ENCODE measurements around the gene POP4. TPM values are rescaled to one million over a fixed set of nuclear protein-coding genes. Genes with fewer than 3 reads are reported as not detected.
A peak's percentile ranks its signal among the peaks of the same experiment; 100 is the strongest.

POP4 gene
- total and polyA plus RNA-seq, 2 of the 8 experiments (the other 6 are each of a cell fraction or from before 2014, with no cell fraction given), result 29.1 to 41.5 TPM

DNA sequence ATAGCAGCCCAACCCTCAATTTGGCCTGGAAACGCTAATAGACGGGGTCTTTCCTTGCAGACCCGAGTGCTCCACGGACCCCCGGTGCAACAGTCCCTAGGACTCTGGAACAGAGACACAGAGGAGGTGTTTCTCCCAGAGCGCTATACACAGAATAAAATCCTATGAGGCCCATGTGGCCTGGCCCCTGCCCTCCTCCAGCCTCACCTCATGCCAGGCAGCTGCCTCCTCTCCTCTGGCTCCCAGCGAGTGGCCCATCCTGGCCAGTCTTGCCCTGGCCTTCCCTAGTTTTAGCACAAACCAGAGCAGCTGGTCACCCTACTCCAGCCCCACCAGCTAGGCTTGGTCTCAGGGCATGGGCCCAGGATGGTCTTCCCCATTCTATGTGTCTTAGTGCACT is 20.3 kb downstream of the POP4 start:
- H3K9ac ChIP-seq (replicated peaks in 1 of 4; ENCODE audit: extremely low read depth in 1 of 4, low read depth in 3 of 4, low read length in 3 of 4), result no peak overlapping the region
- no peak overlapping the region for H3K56ac ChIP-seq (replicated peaks; ENCODE audit: insufficient read length, low read depth, low read length)
- ChIA-PET POLR2A (ENCODE audit: partially characterized antibody) (interaction anchor here (1.8 kb wide), 1 partner anchor 10 kb away, joined by 8 read pairs; no protein-coding TSS in a partner anchor), CTCF (ENCODE audit: partially characterized antibody) (interaction anchor here (1.3 to 12.2 kb wide), 6 partner anchors 8 to 90 kb away, joined by 3 to 109 read pairs (median 10); partner anchors contain the start of genes PLEKHF1 and POP4)
- H4K5ac ChIP-seq (ENCODE audit: insufficient read length, low read depth, low read length), result no peak overlapping the region
- H2BK15ac ChIP-seq (ENCODE audit: low read length), result no peak overlapping the region
- no peaks in the 10 kb centered on the region for H3K23me2 ChIP-seq (ENCODE audit: low read depth, low read length)
- H4K91ac ChIP-seq (replicated peaks; ENCODE audit: insufficient read length, low read length), result no peak overlapping the region
- H4K20me1 ChIP-seq (replicated peaks in 1 of 2; ENCODE audit: control insufficient read depth in 1 of 2, insufficient read depth in 2 of 2, low read length in 2 of 2), result no peaks in the 10 kb centered on the region
- H3K9me3 ChIP-seq (ENCODE audit: insufficient read depth in 2 of 2, low read depth in 1 of 2, low read length in 1 of 2), result no peaks in the 10 kb centered on the region
- H4K8ac ChIP-seq (ENCODE audit: extremely low read depth, insufficient read depth, low read length), result no peak overlapping the region
- H2BK20ac ChIP-seq (ENCODE audit: low read length), result peak overlapping the region; percentile 13; the same call in 1 of the 2 replicates
- no peak overlapping the region for H3K18ac ChIP-seq (ENCODE audit: extremely low read depth, low read length)
- peak overlapping the region; percentile 61 for H2BK120ac ChIP-seq (replicated peaks; ENCODE audit: low read depth, low read length)
- H3K79me2 ChIP-seq (ENCODE audit: control insufficient read depth in 1 of 2, insufficient read depth in 2 of 2, low read length in 2 of 2), result no peaks in the 10 kb centered on the region
- no peak overlapping the region for H3K14ac ChIP-seq (ENCODE audit: insufficient read length)
- H3K4me2 ChIP-seq (ENCODE audit: insufficient read depth in 1 of 2, low read depth in 2 of 2, low read length in 2 of 2), result no peak overlapping the region
- peaks cover 2 to 9% (median 4%) of the 10 kb centered on the region in 4 experiments; a peak in 6 of 7 replicates for H3K4me1 ChIP-seq (replicated peaks in 1 of 4; ENCODE audit: control insufficient read depth in 3 of 4, insufficient read depth in 4 of 4, low read length in 3 of 4)
- FAIRE-seq, result no peak
- no peak overlapping the region for H3K23ac ChIP-seq (ENCODE audit: insufficient read length)
- H2AFZ ChIP-seq (ENCODE audit: low read length), result no peak overlapping the region
- H3K79me1 ChIP-seq (ENCODE audit: low read depth, low read length), result no peaks in the 10 kb centered on the region
- no peak overlapping the region for H3K27ac ChIP-seq (ENCODE audit: low read depth, low read length)
- H3K4ac ChIP-seq (replicated peaks; ENCODE audit: insufficient read length, low read depth, low read length), result no peak overlapping the region
- 0 out of 2 replicates have a peak overlapping the region, but pooled peaks have one; percentile 50 for H2BK12ac ChIP-seq (ENCODE audit: low read depth, low read length)
- WGBS, 2 experiments (ENCODE audit: extremely low coverage in 1 of 2, insufficient coverage in 1 of 2, insufficient read length in 1 of 2, insufficient replicate concordance in 2 of 2, low coverage in 1 of 2, low lambda C conversion rate in 2 of 2, missing lambda C conversion rate in 1 of 2), result 95% methylated on average over 7 of the region's 7 CpGs; no CpG with 5 or more reads in 1 of the 2 experiments
- H2BK5ac ChIP-seq (ENCODE audit: low read depth, low read length), result no peak overlapping the region
- no peaks in the 10 kb centered on the region for H3K36me3 ChIP-seq (ENCODE audit: control insufficient read depth in 2 of 4, insufficient read depth in 4 of 4, low read length in 3 of 4)
- no peak for DNase-seq (ENCODE audit: low read depth in 1 of 2, low spot score in 2 of 2)
- H2AK5ac ChIP-seq (ENCODE audit: low read depth, low read length), result no peak overlapping the region
- H3K4me3 ChIP-seq (ENCODE audit: extremely low read depth in 1 of 4, insufficient read depth in 2 of 4, low read depth in 3 of 4, low read length in 4 of 4), result no peak overlapping the region
- peaks cover 0 to 2% (median 0%) of the 10 kb centered on the region in 4 experiments; a peak in 1 of 7 replicates for H3K27me3 ChIP-seq (replicated peaks in 1 of 4; ENCODE audit: control insufficient read depth in 3 of 4, extremely low read depth in 1 of 4, insufficient read depth in 3 of 4, low read length in 3 of 4)
- TF ChIP-seq SP1 (IDR thresholded peaks at IDR 0.05; ENCODE audit: low read depth, low read length) (no peak), BACH1 (IDR thresholded peaks at IDR 0.05; ENCODE audit: low read length) (no peak), JUN (IDR thresholded peaks at IDR 0.05; ENCODE audit: low read depth, low read length) (no peak), SP2 (IDR thresholded peaks at IDR 0.05; ENCODE audit: low read length) (no peak), KDM1A (IDR thresholded peaks at IDR 0.05; ENCODE audit: borderline replicate concordance, low read length) (no peak), CTBP2 (IDR thresholded peaks at IDR 0.05; ENCODE audit: borderline replicate concordance, insufficient read depth, insufficient read length, low read length) (no peak), KDM5A (IDR thresholded peaks at IDR 0.05; ENCODE audit: low read length) (no peak)
- TF ChIP-seq, protein P1, sequence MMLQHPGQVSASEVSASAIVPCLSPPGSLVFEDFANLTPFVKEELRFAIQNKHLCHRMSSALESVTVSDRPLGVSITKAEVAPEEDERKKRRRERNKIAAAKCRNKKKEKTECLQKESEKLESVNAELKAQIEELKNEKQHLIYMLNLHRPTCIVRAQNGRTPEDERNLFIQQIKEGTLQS (IDR thresholded peaks at IDR 0.05; ENCODE audit: insufficient read depth, low read depth, low read length), result no peak
- TF ChIP-seq, protein P2, sequence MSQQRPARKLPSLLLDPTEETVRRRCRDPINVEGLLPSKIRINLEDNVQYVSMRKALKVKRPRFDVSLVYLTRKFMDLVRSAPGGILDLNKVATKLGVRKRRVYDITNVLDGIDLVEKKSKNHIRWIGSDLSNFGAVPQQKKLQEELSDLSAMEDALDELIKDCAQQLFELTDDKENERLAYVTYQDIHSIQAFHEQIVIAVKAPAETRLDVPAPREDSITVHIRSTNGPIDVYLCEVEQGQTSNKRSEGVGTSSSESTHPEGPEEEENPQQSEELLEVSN (IDR thresholded peaks at IDR 0.05), result no peak
- TF ChIP-seq, protein P3, sequence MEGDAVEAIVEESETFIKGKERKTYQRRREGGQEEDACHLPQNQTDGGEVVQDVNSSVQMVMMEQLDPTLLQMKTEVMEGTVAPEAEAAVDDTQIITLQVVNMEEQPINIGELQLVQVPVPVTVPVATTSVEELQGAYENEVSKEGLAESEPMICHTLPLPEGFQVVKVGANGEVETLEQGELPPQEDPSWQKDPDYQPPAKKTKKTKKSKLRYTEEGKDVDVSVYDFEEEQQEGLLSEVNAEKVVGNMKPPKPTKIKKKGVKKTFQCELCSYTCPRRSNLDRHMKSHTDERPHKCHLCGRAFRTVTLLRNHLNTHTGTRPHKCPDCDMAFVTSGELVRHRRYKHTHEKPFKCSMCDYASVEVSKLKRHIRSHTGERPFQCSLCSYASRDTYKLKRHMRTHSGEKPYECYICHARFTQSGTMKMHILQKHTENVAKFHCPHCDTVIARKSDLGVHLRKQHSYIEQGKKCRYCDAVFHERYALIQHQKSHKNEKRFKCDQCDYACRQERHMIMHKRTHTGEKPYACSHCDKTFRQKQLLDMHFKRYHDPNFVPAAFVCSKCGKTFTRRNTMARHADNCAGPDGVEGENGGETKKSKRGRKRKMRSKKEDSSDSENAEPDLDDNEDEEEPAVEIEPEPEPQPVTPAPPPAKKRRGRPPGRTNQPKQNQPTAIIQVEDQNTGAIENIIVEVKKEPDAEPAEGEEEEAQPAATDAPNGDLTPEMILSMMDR (IDR thresholded peaks at IDR 0.05; ENCODE audit: control extremely low read depth in 1 of 3, insufficient read depth in 1 of 3, low read depth in 1 of 3, low read length in 3 of 3), result no peak
